GM23338 (cell line): ENCODE measurements around the gene ABHD17A.
"Not testable (repeated sequence)": the region's sequence is repeated elsewhere in the genome, so short reads cannot be mapped to it uniquely, and the experiment has no call there.

ENCODE experiments used
- CREB1 ChIP-seq: fragments of 250-450 bp; sonication (Bioruptor Pico); IDR thresholded peaks from 2 replicates; pipeline ENCODE4 v1.5.0; 2020; ENCODE audit warnings: low read depth, mild to moderate bottlenecking, moderate library complexity
- CTCF ChIP-seq, 2 experiments: fragments of 200-600 bp in 1 of 2; sonication (generic) in 1 of 2; conservative IDR thresholded peaks; 2 replicates each; pipeline versions ENCODE4 v1.5.1 to v1.6.1; 2016 to 2017; ENCODE audit warnings: antibody characterized with exemption in 2 of 2, low read depth in 2 of 2, mild to moderate bottlenecking in 2 of 2, moderate library complexity in 1 of 2
- EZH2 ChIP-seq: fragments of 200-600 bp; sonication (generic); IDR thresholded peaks from one replicate; pipeline ENCODE4 v1.8.0; 2017; ENCODE audit warnings: antibody characterized with exemption, mild to moderate bottlenecking, low read depth; ENCODE audit not compliant: unreplicated experiment
- EZH2phosphoT487 ChIP-seq: fragments of 200-600 bp; sonication (generic); IDR thresholded peaks from one replicate; pipeline ENCODE4 v1.8.1; 2018; ENCODE audit warnings: antibody characterized with exemption; ENCODE audit not compliant: unreplicated experiment
- JUNB ChIP-seq: IDR thresholded peaks from one replicate; pipeline ENCODE4 v1.6.1; 2016; ENCODE audit warnings: antibody characterized with exemption; ENCODE audit not compliant: unreplicated experiment
- POLR2AphosphoS5 ChIP-seq: IDR thresholded peaks from 2 replicates; pipeline ENCODE4 v1.6.1; 2016; ENCODE audit warnings: antibody characterized with exemption, low read depth
- REST ChIP-seq: IDR thresholded peaks from one replicate; pipeline ENCODE4 v1.6.1; 2018; ENCODE audit warnings: antibody characterized with exemption; ENCODE audit not compliant: unreplicated experiment
- STAT1 ChIP-seq: IDR thresholded peaks from one replicate; pipeline ENCODE4 v1.6.1; 2016; ENCODE audit warnings: antibody characterized with exemption; ENCODE audit not compliant: unreplicated experiment
- ZNF331 ChIP-seq: fragments of 250-450 bp; sonication (Bioruptor Pico); IDR thresholded peaks from 2 replicates; pipeline ENCODE4 v1.5.0; 2020; ENCODE audit warnings: low read depth, mild to moderate bottlenecking, moderate library complexity

- TF ChIP-seq JUNB; EZH2; ZNF331 (CRISPR knock-in tag); EZH2phosphoT487; REST; POLR2AphosphoS5; CREB1; STAT1: not testable (repeated sequence)
- peak in 1 of 2 experiments; percentile 25; a peak in 3 of 4 replicates for TF ChIP-seq CTCF (conservative IDR thresholded peaks at IDR 0.05; ENCODE audit: low read depth in 2 of 2)
These were observed 8.6 kb downstream of the ABHD17A start for GRCh38 chr19:1876496-1877279.
